Tibial artery (tissue), 4 donors: Measurements from ENCODE around the gene MYO18A.
"Not testable (repeated sequence)": the region's sequence is repeated elsewhere in the genome, so short reads cannot be mapped to it uniquely, and the experiment has no call there.

Source experiments
- DNase-seq, 2 donors: peaks; one replicate each; pipeline ENCODE4 v3.0.0-alpha.2; 2019
- H3K27ac ChIP-seq, 2 donors: fragments of 200-600 bp; sonication (generic) in 1 of 2; 1 replicate in 1 of 2; 2 replicates in 1 of 2; pipeline ENCODE4 v1.5.1; 2018 to 2019; ENCODE audit warnings: mild to moderate bottlenecking in 1 of 2
- H3K27me3 ChIP-seq, 2 donors: fragments of 200-600 bp; sonication (generic) in 1 of 2; one replicate each; pipeline versions ENCODE4 v1.5.1 to v1.6.0; 2016 to 2019
- H3K36me3 ChIP-seq, 3 donors: fragments of 200-600 bp; sonication (generic) in 2 of 3; one replicate each; pipeline ENCODE4 v1.5.1; 2016 to 2019; ENCODE audit warnings: mild to moderate bottlenecking in 2 of 3
- H3K4me1 ChIP-seq, 4 donors: fragments of 200-600 bp; sonication (generic) in 2 of 4; 1 replicate in 3 of 4; 2 replicates in 1 of 4; pipeline ENCODE4 v1.5.1; 2016 to 2019
- H3K4me3 ChIP-seq, 2 donors: fragments of 200-600 bp; sonication (generic) in 1 of 2; 1 replicate in 1 of 2; 2 replicates in 1 of 2; pipeline ENCODE4 v1.5.1; 2018 to 2019; ENCODE audit warnings: mild to moderate bottlenecking in 2 of 2
- H3K9me3 ChIP-seq, 3 donors: fragments of 200-600 bp; sonication (generic) in 1 of 3; one replicate each; pipeline ENCODE4 v1.5.1; 2016 to 2019
- intact Hi-C: fragments of 100-400 bp; cut with DNase I; formaldehyde crosslinking; loops from one replicate; pipeline ENCODE4 v1.15.0; 2023; ENCODE audit warnings: low total_unique reads
- TF ChIP-seq, protein P1 (sequence below), 2 experiments: fragments of 200-600 bp in 1 of 2; fragments of 450-650 bp in 1 of 2; IDR thresholded peaks; one replicate each; pipeline ENCODE4 v1.5.1; 2017 to 2019; ENCODE audit warnings: antibody characterized with exemption in 2 of 2, mild to moderate bottlenecking in 1 of 2, moderate library complexity in 1 of 2

Gene MYO18A

DNA sequence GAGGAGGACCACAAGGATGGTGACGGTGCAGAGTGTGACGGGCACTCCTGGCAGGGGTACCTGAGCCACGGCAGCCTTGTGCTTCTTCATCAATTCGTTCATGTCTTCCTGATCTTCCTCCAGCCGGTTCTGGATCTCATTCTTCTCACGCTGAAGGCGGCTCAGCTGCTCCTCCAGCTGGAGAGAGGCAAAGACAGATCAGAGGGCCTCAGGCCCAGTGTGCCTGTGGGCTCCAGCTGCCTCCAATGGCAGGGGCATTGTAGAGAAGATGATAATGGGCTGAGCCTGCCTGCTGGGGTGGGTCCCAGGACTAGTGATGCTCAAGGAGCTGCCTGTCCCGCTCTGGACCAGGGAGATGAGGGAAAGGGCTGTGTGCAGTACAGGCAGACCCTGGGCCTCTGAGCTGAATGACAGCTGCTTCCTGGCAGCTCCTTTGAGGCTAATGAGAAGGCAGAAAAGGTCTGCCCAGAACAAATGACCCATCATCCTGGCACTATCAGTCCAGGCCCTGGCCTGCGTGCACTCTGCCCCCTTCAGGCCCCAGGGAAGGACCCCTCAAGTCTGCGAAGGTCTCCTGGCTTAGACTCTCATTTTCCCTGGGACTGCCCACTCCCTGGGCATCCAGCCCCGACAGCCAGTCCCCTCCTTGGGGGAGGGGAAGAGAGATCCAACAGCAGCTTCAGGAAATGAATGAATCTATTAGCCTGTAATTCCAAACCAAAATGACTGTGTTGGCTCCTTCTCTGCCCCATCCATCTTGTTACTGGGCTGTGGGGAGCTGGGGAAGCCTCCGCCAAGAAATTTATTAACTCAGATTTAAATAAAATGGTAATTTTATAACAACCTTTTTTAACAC lies 89.2 kb downstream of the MYO18A start:
- Histone ChIP-seq H3K36me3 (peaks cover 77 to 100% (median 96%) of the 10 kb centered on the region in 3 donors), H3K4me1 (no peaks in the 10 kb centered on the region), H3K9me3 (no peaks in the 10 kb centered on the region), H3K27me3 (no peaks in the 10 kb centered on the region), H3K4me3 (no peak overlapping the region), H3K27ac (no peak overlapping the region)
- intact Hi-C loops = no loop called here
- no peak for DNase-seq
- TF ChIP-seq, protein P1, sequence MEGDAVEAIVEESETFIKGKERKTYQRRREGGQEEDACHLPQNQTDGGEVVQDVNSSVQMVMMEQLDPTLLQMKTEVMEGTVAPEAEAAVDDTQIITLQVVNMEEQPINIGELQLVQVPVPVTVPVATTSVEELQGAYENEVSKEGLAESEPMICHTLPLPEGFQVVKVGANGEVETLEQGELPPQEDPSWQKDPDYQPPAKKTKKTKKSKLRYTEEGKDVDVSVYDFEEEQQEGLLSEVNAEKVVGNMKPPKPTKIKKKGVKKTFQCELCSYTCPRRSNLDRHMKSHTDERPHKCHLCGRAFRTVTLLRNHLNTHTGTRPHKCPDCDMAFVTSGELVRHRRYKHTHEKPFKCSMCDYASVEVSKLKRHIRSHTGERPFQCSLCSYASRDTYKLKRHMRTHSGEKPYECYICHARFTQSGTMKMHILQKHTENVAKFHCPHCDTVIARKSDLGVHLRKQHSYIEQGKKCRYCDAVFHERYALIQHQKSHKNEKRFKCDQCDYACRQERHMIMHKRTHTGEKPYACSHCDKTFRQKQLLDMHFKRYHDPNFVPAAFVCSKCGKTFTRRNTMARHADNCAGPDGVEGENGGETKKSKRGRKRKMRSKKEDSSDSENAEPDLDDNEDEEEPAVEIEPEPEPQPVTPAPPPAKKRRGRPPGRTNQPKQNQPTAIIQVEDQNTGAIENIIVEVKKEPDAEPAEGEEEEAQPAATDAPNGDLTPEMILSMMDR (IDR thresholded peaks at IDR 0.05) = no peak

DNA sequence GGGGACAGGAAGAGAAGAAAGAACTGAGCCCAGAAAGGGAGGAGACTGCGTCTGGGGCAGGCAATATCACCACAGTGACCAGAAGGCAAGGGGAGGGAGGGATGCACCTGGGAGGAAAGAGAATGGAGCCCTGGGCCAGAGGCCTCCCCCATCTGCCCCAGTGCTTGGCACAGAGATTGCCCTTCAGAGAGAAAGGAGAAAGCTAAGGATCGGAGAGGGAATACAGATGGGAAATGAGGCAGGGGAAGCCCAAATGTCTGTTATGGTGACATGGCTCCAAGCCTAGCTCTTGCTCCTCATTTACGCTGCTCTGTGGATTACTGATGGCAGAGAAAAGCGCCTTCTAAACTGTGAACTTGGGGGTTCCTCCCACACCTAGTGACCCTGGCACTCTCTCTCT lies 90.1 kb downstream of the MYO18A start:
- Histone ChIP-seq H3K36me3 (peaks cover 83 to 100% (median 96%) of the 10 kb centered on the region in 3 donors), H3K4me3 (no peak overlapping the region), H3K27me3 (no peaks in the 10 kb centered on the region), H3K4me1 (no peaks in the 10 kb centered on the region), H3K27ac (no peak overlapping the region), H3K9me3 (no peaks in the 10 kb centered on the region)
- intact Hi-C loops = no loop called here
- TF ChIP-seq, protein P1 (IDR thresholded peaks at IDR 0.05) = no peak
- DNase-seq = no peak

DNA sequence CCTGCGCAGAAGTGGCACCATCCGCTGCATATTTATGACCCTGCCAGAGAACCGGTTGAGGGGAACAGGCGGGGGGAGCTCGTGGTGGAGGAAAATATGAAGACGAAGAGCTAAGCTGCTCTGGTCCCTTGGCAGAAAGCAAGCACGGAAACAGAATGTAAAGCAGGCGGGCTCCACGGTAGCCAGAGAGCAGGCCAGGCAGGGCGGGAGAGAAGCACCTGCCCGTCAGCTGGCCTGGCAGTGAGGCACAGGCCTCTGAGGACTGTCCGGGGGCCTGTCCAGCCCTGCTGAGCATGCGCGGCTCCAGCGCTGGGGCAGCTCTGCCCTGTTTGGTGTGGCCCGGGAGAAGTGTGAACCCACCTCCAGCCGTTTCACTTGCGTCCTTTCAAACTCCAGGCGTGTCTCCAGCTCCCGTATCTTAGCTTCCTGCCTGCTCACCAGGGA lies 90.6 kb downstream of the MYO18A start:
- intact Hi-C loops = no loop called here
- no peak overlapping the region for H3K4me3 ChIP-seq
- H3K9me3 ChIP-seq = no peaks in the 10 kb centered on the region
- TF ChIP-seq, protein P1 (IDR thresholded peaks at IDR 0.05) = no peak
- H3K27me3 ChIP-seq = no peaks in the 10 kb centered on the region
- H3K36me3 ChIP-seq = peaks cover 83 to 100% (median 96%) of the 10 kb centered on the region in 3 donors
- no peak for DNase-seq
- H3K27ac ChIP-seq = no peak overlapping the region
- no peaks in the 10 kb centered on the region for H3K4me1 ChIP-seq

DNA sequence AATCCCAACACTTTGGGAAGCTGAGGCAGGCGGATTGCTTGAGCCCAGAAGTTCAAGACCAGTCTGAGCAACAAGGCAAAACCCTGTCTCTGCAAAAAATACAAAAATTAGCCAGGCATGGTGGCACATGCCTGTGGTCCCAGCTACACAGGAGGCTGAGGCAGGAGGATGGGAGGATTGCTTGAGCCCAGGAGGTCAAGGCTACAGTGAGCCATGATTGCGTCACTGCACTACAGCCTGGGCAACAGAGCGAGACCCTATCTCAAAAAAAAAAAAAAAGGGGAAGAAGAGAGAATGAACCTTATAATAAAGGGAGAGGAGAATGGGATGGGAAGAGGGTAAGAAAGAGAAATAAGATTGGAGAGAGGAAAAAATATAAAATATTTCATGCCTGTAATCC lies 91.4 kb downstream of the MYO18A start:
- H3K4me1 ChIP-seq, H3K27ac ChIP-seq, intact Hi-C loops, H3K4me3 ChIP-seq, DNase-seq, H3K27me3 ChIP-seq, H3K9me3 ChIP-seq: not testable (repeated sequence)
- H3K36me3 ChIP-seq = peaks cover 78 to 100% (median 96%) of the 10 kb centered on the region in 3 donors

DNA sequence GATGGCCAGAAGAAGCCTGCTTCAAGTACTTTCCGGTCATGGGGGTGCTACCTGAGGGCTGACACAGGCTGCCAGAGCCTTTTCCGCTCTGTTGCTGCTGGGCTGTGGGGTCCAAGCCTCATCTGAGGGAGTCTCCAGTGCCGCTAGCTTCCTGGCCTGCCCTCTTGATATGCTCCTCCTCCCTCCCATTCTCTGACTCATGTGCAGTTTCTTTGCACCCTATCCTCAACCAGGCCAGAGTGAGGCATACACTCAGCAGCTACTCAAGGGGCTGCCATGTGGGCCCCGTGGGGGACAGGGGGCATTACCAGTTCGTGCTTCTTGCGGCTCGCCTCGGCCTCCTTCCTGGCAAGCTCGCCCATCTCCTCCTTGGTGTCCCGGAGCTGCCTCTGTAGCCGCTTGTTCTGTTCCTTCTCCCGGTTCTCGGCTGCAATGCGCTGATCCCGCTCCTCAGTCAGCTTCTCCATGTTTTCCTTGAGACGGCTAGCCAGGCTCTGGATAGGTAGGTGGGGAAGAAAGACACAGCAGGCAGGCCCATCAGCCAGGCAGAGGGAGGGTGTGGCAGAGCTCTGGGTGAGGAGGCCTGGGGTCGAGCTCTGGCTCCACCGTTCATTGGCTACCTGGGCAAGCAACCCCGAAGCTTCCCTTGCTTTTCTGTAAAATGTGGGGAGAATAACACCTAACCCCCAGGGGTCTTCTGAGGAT lies 93.4 kb downstream of the MYO18A start:
- no peak for DNase-seq
- TF ChIP-seq, protein P1 (IDR thresholded peaks at IDR 0.05) = no peak
- no peaks in the 10 kb centered on the region for H3K9me3 ChIP-seq

DNA sequence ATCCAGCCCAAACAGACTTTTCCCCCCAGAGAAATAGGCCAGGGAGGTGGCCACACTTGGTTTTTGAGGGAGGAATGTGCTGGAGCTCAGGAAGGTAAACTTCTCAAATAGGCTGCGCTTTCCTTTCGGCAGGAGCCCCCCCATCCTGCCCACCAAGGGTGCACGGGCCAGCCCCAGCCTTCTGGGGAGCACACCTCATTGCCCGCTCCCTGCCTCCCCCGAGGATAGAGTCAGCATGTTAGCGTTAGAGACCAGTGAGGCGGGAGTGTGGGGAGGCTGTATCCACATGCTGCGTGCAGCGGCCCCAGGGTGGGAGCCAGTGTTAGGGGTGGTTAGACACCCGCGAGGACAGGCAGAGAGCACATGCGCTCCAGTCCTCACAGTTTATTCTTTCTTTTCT lies 95.0 kb downstream of the MYO18A start:
- Histone ChIP-seq H3K9me3 (no peaks in the 10 kb centered on the region), H3K27ac (no peak overlapping the region), H3K4me1 (no peaks in the 10 kb centered on the region), H3K4me3 (no peak overlapping the region), H3K36me3 (peaks cover 57 to 99% (median 95%) of the 10 kb centered on the region in 3 donors), H3K27me3 (no peaks in the 10 kb centered on the region)
- intact Hi-C loops = no loop called here
- DNase-seq = no peak
- TF ChIP-seq, protein P1 (IDR thresholded peaks at IDR 0.05) = no peak

More for the DNA sequence above, 93.4 kb downstream of the MYO18A start:
- Histone ChIP-seq H3K27ac (no peak overlapping the region), H3K4me3 (no peak overlapping the region), H3K4me1 (no peaks in the 10 kb centered on the region), H3K36me3 (peaks cover 62 to 99% (median 95%) of the 10 kb centered on the region in 3 donors), H3K27me3 (no peaks in the 10 kb centered on the region)
- intact Hi-C loops = no loop called here
